GM23248 (cell line): ENCODE results near the gene LIMA1. TPM values are rescaled to one million over a fixed set of nuclear protein-coding genes. Genes with fewer than 3 reads are reported as not detected.
A peak's percentile ranks its signal among the peaks of the same experiment; 100 is the strongest.

Experiments
- DNase-seq: peaks from one replicate; pipeline ENCODE4 v3.0.0-alpha.2; 2015
- H2AFZ ChIP-seq: fragments of 200-600 bp; sonication (generic); 2 replicates; pipeline ENCODE4 v1.6.1; 2016; ENCODE audit warnings: antibody characterized with exemption
- H3F3A ChIP-seq: fragments of 200-600 bp; sonication (generic); 2 replicates; pipeline ENCODE4 v1.6.1; 2016; ENCODE audit warnings: mild to moderate bottlenecking, antibody characterized with exemption, mixed run types; ENCODE audit not compliant: insufficient read depth
- H3K27ac ChIP-seq: fragments of 200-600 bp; sonication (generic); 2 replicates; pipeline ENCODE4 v1.5.1; 2016; ENCODE audit warnings: mild to moderate bottlenecking
- H3K27me3 ChIP-seq: fragments of 200-600 bp; sonication (generic); replicated peaks from 2 replicates; pipeline ENCODE4 v1.6.1; 2016; ENCODE audit warnings: mild to moderate bottlenecking; ENCODE audit not compliant: insufficient read depth
- H3K36me3 ChIP-seq: fragments of 200-600 bp; sonication (generic); 2 replicates; pipeline ENCODE4 v1.6.1; 2016; ENCODE audit warnings: low read depth, mild to moderate bottlenecking
- H3K4me1 ChIP-seq: fragments of 200-600 bp; sonication (generic); 2 replicates; pipeline ENCODE4 v1.6.1; 2016; ENCODE audit warnings: mild to moderate bottlenecking; ENCODE audit not compliant: insufficient read depth
- H3K4me2 ChIP-seq: fragments of 200-600 bp; sonication (generic); one replicate; pipeline ENCODE4 v1.6.1; 2016; ENCODE audit warnings: mild to moderate bottlenecking; ENCODE audit not compliant: unreplicated experiment
- H3K4me3 ChIP-seq: fragments of 200-600 bp; sonication (generic); 2 replicates; pipeline ENCODE4 v1.5.1; 2016; ENCODE audit warnings: mild to moderate bottlenecking
- H3K79me2 ChIP-seq: fragments of 200-600 bp; sonication (generic); 2 replicates; pipeline ENCODE4 v1.6.1; 2016; ENCODE audit warnings: mild to moderate bottlenecking; ENCODE audit not compliant: insufficient read depth
- H3K9ac ChIP-seq: fragments of 200-600 bp; sonication (generic); 2 replicates; pipeline ENCODE4 v1.6.1; 2016; ENCODE audit warnings: mild to moderate bottlenecking
- H3K9me2 ChIP-seq: fragments of 200-600 bp; sonication (generic); 2 replicates; pipeline ENCODE4 v1.6.1; 2016; ENCODE audit warnings: mixed run types, mild to moderate bottlenecking, moderate library complexity; ENCODE audit not compliant: insufficient read depth
- H3K9me3 ChIP-seq: fragments of 200-600 bp; sonication (generic); one replicate; pipeline ENCODE4 v1.6.1; 2017; ENCODE audit warnings: low read depth
- H4K20me1 ChIP-seq: fragments of 200-600 bp; sonication (generic); 2 replicates; pipeline ENCODE4 v1.6.0; 2016; ENCODE audit not compliant: insufficient read depth
- EZH2 ChIP-seq: fragments of 200-600 bp; sonication (generic); IDR thresholded peaks from 2 replicates; pipeline ENCODE4 v1.6.1; 2018; ENCODE audit warnings: antibody characterized with exemption, mild to moderate bottlenecking; ENCODE audit not compliant: insufficient read depth, poor library complexity, severe bottlenecking
- EZH2phosphoT487 ChIP-seq: fragments of 200-600 bp; sonication (generic); IDR thresholded peaks from 2 replicates; pipeline ENCODE4 v1.6.1; 2018; ENCODE audit warnings: antibody characterized with exemption, moderate library complexity, mild to moderate bottlenecking, low read depth; ENCODE audit not compliant: insufficient read depth
- WGBS, 2 experiments: methylation state at CpG; one replicate each; pipeline ENCODE4 v1.1.6; 2015 to 2017; ENCODE audit warnings: low lambda C conversion rate in 2 of 2, low coverage in 1 of 2; ENCODE audit errors: missing lambda C conversion rate in 2 of 2; 5-methylcytosine and 5-hydroxymethylcytosine counted together
- in situ Hi-C: fragments of 300-500 bp; cut with MboI; formaldehyde crosslinking; loops from 2 replicates; pipeline ENCODE4 v1.15.0; 2020
- microRNA counts: library from miRNA; unstranded; fragments of <30 nt; microRNA quantifications from one replicate; lab custom pipeline; 2016
- microRNA-seq: library from miRNA; unstranded; fragments of <30 nt; microRNA quantifications from one replicate; pipeline ENCODE4, GENCODE V29; 2016; ENCODE audit warnings: borderline number of aligned reads
- polyA plus RNA-seq: library from polyadenylated mRNA; unstranded; fragments of >200 nt; fragmentation: Nextera tagmentation; extraction: Ambion mirVana; gene quantifications from 2 replicates; pipeline ENCODE4 v1.2.1, GENCODE V29; 2016
- small RNA-seq: library from RNA; depleted of rRNA; stranded (forward); fragments of <200 nt; gene quantifications from one replicate; pipeline ENCODE3, GENCODE V24; 2014; ENCODE audit warnings: low read depth, low replicate concordance
- total RNA-seq: library from RNA; depleted of rRNA; stranded (reverse); fragments of >200 nt; shearing (Covaris generic); gene quantifications from 2 replicates; pipeline ENCODE4 v1.2.3, GENCODE V29; 2014; rRNA removed

The LIMA1 gene
- total and polyA plus RNA-seq, 2 experiments from 2014 or later = 180 to 256 TPM

DNA sequence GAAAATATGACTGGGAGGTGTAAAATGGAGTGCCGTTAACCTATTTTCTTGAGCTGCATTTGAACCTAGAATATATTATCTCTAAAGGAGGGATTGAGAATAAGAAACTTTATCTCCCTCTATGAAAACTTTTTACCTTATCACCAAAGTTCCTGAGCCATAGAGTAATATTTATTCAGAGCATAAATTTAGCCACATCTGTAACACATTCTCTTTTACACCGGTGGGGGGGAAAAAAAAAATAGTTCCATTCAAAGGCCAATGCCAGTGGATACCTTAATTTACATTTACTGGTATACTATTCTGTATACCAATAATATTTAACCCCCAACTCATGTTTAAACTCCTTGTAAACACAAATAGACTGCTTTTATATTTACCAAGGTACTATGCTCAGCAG is 137.9 kb downstream of the LIMA1 start:
- WGBS, 2 experiments = 77 to 82% methylated on average over 2 of the region's 2 CpGs
- Histone ChIP-seq H3K4me2 (no peak overlapping the region), H3K79me2 (peaks cover 84% of the 10 kb centered on the region), H3K27ac (no peak overlapping the region), H3K27me3 (no peaks in the 10 kb centered on the region), H3K4me1 (no peaks in the 10 kb centered on the region), H3K4me3 (no peak overlapping the region), H3K36me3 (peaks cover 17% of the 10 kb centered on the region), H3K9ac (no peak overlapping the region), H2AFZ (no peak overlapping the region), H3F3A (peaks cover 1% of the 10 kb centered on the region; the same call in 1 of the 2 replicates), H3K9me3 (no peaks in the 10 kb centered on the region), H3K9me2 (no peaks in the 10 kb centered on the region), H4K20me1 (peaks cover 8% of the 10 kb centered on the region; the same call in 1 of the 2 replicates)
- no peak for DNase-seq
- no peak for TF ChIP-seq EZH2phosphoT487
- no peak for TF ChIP-seq EZH2
- in situ Hi-C loops = no loop called here

DNA sequence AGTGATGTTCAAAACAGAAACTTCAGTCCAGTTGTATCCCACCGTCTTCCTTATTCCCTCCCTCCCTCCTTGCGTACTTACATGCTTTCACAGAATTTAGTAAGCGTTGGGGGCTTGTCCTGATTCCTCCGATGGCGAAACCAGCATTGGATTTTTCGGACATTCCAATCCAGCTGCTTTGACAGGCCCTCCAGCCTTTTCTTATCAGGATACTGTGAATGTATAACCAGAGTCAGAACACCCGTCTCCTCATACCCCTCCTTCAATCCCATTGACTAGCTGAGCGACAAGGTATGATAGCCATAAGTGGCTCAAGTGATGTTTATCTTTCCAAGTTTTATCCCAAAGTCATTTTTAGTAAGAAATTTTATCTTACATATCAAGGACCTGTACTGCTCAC is 140.3 kb downstream of the LIMA1 start:
- Histone ChIP-seq H3K4me2 (no peak overlapping the region), H3K79me2 (peaks cover 75% of the 10 kb centered on the region), H3K4me3 (no peak overlapping the region), H3K4me1 (no peaks in the 10 kb centered on the region), H3K9me3 (no peaks in the 10 kb centered on the region), H3K9me2 (no peaks in the 10 kb centered on the region), H2AFZ (no peak overlapping the region), H3K36me3 (peaks cover 35% of the 10 kb centered on the region), H4K20me1 (0 out of 2 replicates have a peak, but pooled peaks cover 5% of the 10 kb centered on the region), H3F3A (peaks cover 4% of the 10 kb centered on the region; the same call in 1 of the 2 replicates), H3K27me3 (no peaks in the 10 kb centered on the region), H3K27ac (no peak overlapping the region), H3K9ac (no peak overlapping the region)
- DNase-seq = no peak
- TF ChIP-seq EZH2phosphoT487 (no peak), EZH2 (no peak)
- in situ Hi-C loops = no loop called here
- 92 to 93% methylated on average over 8 of the region's 8 CpGs for WGBS, 2 experiments

GRCh38 chr12:50132505-50133135 is 150.7 kb downstream of the LIMA1 start:
- Histone ChIP-seq H3K9ac (no peak overlapping the region), H3K36me3 (peaks cover 48% of the 10 kb centered on the region), H3K27me3 (no peaks in the 10 kb centered on the region), H3K4me2 (no peak overlapping the region), H3K4me1 (peaks cover 8% of the 10 kb centered on the region; the same call in 1 of the 2 replicates), H4K20me1 (no peaks in the 10 kb centered on the region), H2AFZ (no peak overlapping the region), H3F3A (peaks cover 42% of the 10 kb centered on the region), H3K79me2 (0 out of 2 replicates have a peak, but pooled peaks cover 7% of the 10 kb centered on the region), H3K9me3 (no peaks in the 10 kb centered on the region), H3K27ac (no peak overlapping the region), H3K4me3 (no peak overlapping the region), H3K9me2 (no peaks in the 10 kb centered on the region)
- WGBS, 2 experiments = 53 to 54% methylated on average over 2 of the region's 2 CpGs
- TF ChIP-seq EZH2 (no peak), EZH2phosphoT487 (no peak)
- peak; percentile 59 for DNase-seq
- in situ Hi-C loops = no loop called here

- DNase-seq = no peak
- no peak overlapping the region for H2AFZ ChIP-seq
- H3K79me2 ChIP-seq = 0 out of 2 replicates have a peak, but pooled peaks cover 7% of the 10 kb centered on the region
- in situ Hi-C loops = no loop called here
- no peak for TF ChIP-seq EZH2phosphoT487
- TF ChIP-seq EZH2 = no peak
- no peak overlapping the region for H3K27ac ChIP-seq
- no peak overlapping the region for H3K9ac ChIP-seq
- no peaks in the 10 kb centered on the region for H3K27me3 ChIP-seq
- H3K9me2 ChIP-seq = no peaks in the 10 kb centered on the region
- no peak overlapping the region for H3K4me2 ChIP-seq
- H3F3A ChIP-seq = peaks cover 39% of the 10 kb centered on the region
- peaks cover 49% of the 10 kb centered on the region for H3K36me3 ChIP-seq
- no peaks in the 10 kb centered on the region for H3K9me3 ChIP-seq
- WGBS, 2 experiments = 41% methylated on average over 4 of the region's 4 CpGs
- H3K4me1 ChIP-seq = no peaks in the 10 kb centered on the region
- no peak overlapping the region for H3K4me3 ChIP-seq
- no peaks in the 10 kb centered on the region for H4K20me1 ChIP-seq
Measured at GRCh38 chr12:50129290-50129689, 154.0 kb downstream of the LIMA1 start.

GRCh38 chr12:50127546-50127945 is 155.8 kb downstream of the LIMA1 start:
- no peak overlapping the region for H2AFZ ChIP-seq
- peaks cover 40% of the 10 kb centered on the region for H3F3A ChIP-seq
- no peaks in the 10 kb centered on the region for H4K20me1 ChIP-seq
- 78 to 92% methylated on average over 2 of the region's 2 CpGs for WGBS, 2 experiments
- no peak overlapping the region for H3K9ac ChIP-seq
- no peaks in the 10 kb centered on the region for H3K27me3 ChIP-seq
- H3K9me2 ChIP-seq = no peaks in the 10 kb centered on the region
- no peak for DNase-seq
- in situ Hi-C loops = no loop called here
- TF ChIP-seq EZH2 (no peak), EZH2phosphoT487 (no peak)
- H3K4me2 ChIP-seq = no peak overlapping the region
- H3K4me1 ChIP-seq = no peaks in the 10 kb centered on the region
- peaks cover 37% of the 10 kb centered on the region; the same call in 1 of the 2 replicates for H3K36me3 ChIP-seq
- no peaks in the 10 kb centered on the region for H3K79me2 ChIP-seq
- H3K4me3 ChIP-seq = no peak overlapping the region
- no peak overlapping the region for H3K27ac ChIP-seq
- no peaks in the 10 kb centered on the region for H3K9me3 ChIP-seq

MicroRNAs encoded within 50 kb of the gene (microRNA counts, 767-probe panel; counts per million panel counts)
- microRNA hsa-miR-1293 (lab: Ali Mortazavi, UCI) = 447 counts per million, percentile 86 among the panel's probes with 10 or more counts

Small RNA genes within 50 kb of the gene (microRNA-seq; reads per million reads assigned to microRNA genes)
- 2.6 reads per million for gene MIR1293

Small RNA genes within 50 kb of the gene (small RNA-seq; reads per million reads assigned to genes)
- gene MIR1293 (not detected), gene RNU6-1093P (not detected)

Other genes with a start within 250 kb of the LIMA1 start
- 0.13 and 1.9 TPM in 2 replicates for gene ASIC1, start 225.9 kb downstream of the LIMA1 start, total RNA-seq
- gene ASIC1, start 225.9 kb downstream of the LIMA1 start, polyA plus RNA-seq = 0.95 and 1.4 TPM in 2 replicates
- gene SMARCD1, start 198.2 kb downstream of the LIMA1 start, total RNA-seq = 41.9 and 48.3 TPM in 2 replicates
- 6.4 and 8.2 TPM in 2 replicates for gene SMARCD1, start 198.2 kb downstream of the LIMA1 start, polyA plus RNA-seq
- 0.13 TPM in 1 of 2 replicates, not detected in the other for gene GPD1, start 179.5 kb downstream of the LIMA1 start, total RNA-seq
- not detected in 2 replicates for gene GPD1, start 179.5 kb downstream of the LIMA1 start, polyA plus RNA-seq
- 24.4 and 53.4 TPM in 2 replicates for gene COX14, start 171.3 kb downstream of the LIMA1 start, total RNA-seq
- 122 and 125 TPM in 2 replicates for gene COX14, start 171.3 kb downstream of the LIMA1 start, polyA plus RNA-seq
- 52.4 and 60.7 TPM in 2 replicates for gene CERS5, start 116.2 kb downstream of the LIMA1 start, total RNA-seq
- gene CERS5, start 116.2 kb downstream of the LIMA1 start, polyA plus RNA-seq = 88.7 and 99.2 TPM in 2 replicates
- gene FAM186A, start 113.1 kb upstream of the LIMA1 start, total RNA-seq = not detected in 2 replicates
- gene FAM186A, start 113.1 kb upstream of the LIMA1 start, polyA plus RNA-seq = not detected in 2 replicates
- gene LARP4, start 117.4 kb upstream of the LIMA1 start, total RNA-seq = 17.4 and 27.1 TPM in 2 replicates
- 30.9 and 34.6 TPM in 2 replicates for gene LARP4, start 117.4 kb upstream of the LIMA1 start, polyA plus RNA-seq
- gene DIP2B, start 221.5 kb upstream of the LIMA1 start, total RNA-seq = 17.9 and 19.5 TPM in 2 replicates
- 5.4 and 5.6 TPM in 2 replicates for gene DIP2B, start 221.5 kb upstream of the LIMA1 start, polyA plus RNA-seq